Neural cell (in vitro differentiated cells): ENCODE data around the gene TAF10. TPM values are rescaled to one million over a fixed set of nuclear protein-coding genes. Genes with fewer than 3 reads are reported as not detected.

Experiments
- H2AFZ ChIP-seq: fragments of 200-600, 300-800 bp; sonication (generic), shearing (Covaris generic); 2 replicates; pipeline ENCODE4 v1.6.0; 2014; ENCODE audit warnings: low read depth, mild to moderate bottlenecking, antibody characterized with exemption, low read length, moderate library complexity
- H3F3A ChIP-seq: fragments of 200-600 bp; shearing (Covaris generic); 2 replicates; pipeline ENCODE4 v1.6.1; 2016; ENCODE audit warnings: mild to moderate bottlenecking, moderate library complexity, mixed read lengths, antibody characterized with exemption, low read length; ENCODE audit not compliant: insufficient read depth, poor library complexity, severe bottlenecking
- H3K27ac ChIP-seq: fragments of 200-600, 300-800 bp; sonication (generic), shearing (Covaris generic); 2 replicates; pipeline ENCODE4 v1.5.1; 2014; ENCODE audit warnings: mild to moderate bottlenecking, low read length, moderate library complexity
- H3K27me3 ChIP-seq: fragments of 300-800, 200-600 bp; sonication (generic), shearing (Covaris generic); 2 replicates; pipeline ENCODE4 v1.6.0; 2014; ENCODE audit warnings: mild to moderate bottlenecking, low read depth, low read length, moderate library complexity; ENCODE audit not compliant: insufficient read depth
- H3K36me3 ChIP-seq: fragments of 300-800, 200-600 bp; sonication (generic), shearing (Covaris generic); 2 replicates; pipeline ENCODE4 v1.5.1; 2014; ENCODE audit warnings: mild to moderate bottlenecking, antibody characterized with exemption, low read length, moderate library complexity; ENCODE audit not compliant: insufficient read depth
- H3K4me2 ChIP-seq: fragments of 300-800, 200-600 bp; sonication (generic), shearing (Covaris generic); 2 replicates; pipeline ENCODE4 v1.6.0; 2014; ENCODE audit warnings: mild to moderate bottlenecking, low read length
- H3K4me3 ChIP-seq: fragments of 300-800, 200-600 bp; sonication (generic), shearing (Covaris generic); 2 replicates; pipeline ENCODE4 v1.5.1; 2014; ENCODE audit warnings: mild to moderate bottlenecking, low read length, moderate library complexity
- H3K79me2 ChIP-seq: fragments of 200-600 bp; shearing (Covaris generic); replicated peaks from 2 replicates; pipeline ENCODE4 v1.6.0; 2014; ENCODE audit warnings: mild to moderate bottlenecking, low read length, moderate library complexity; ENCODE audit not compliant: insufficient read depth
- H3K9ac ChIP-seq: fragments of 300-800, 200-600 bp; sonication (generic), shearing (Covaris generic); 2 replicates; pipeline ENCODE4 v1.6.1; 2016; ENCODE audit warnings: mild to moderate bottlenecking, low read length, mixed read lengths
- H3K9me2 ChIP-seq: fragments of 200-600 bp; shearing (Covaris generic); 2 replicates; pipeline ENCODE4 v1.6.1; 2016; ENCODE audit warnings: mild to moderate bottlenecking, low read length, mixed read lengths; ENCODE audit not compliant: insufficient read depth
- H3K9me3 ChIP-seq: fragments of 200-600, 300-800 bp; sonication (generic), shearing (Covaris generic); 2 replicates; pipeline ENCODE4 v1.6.1; 2016; ENCODE audit warnings: mild to moderate bottlenecking, mixed run types, low read length, moderate library complexity, mixed read lengths
- H4K20me1 ChIP-seq: fragments of 200-600 bp; shearing (Covaris generic); 2 replicates; pipeline ENCODE4 v1.6.1; 2016; ENCODE audit warnings: mild to moderate bottlenecking, mixed run types; ENCODE audit not compliant: insufficient read depth
- CTCF ChIP-seq: fragments of 450-650 bp; IDR thresholded peaks from 2 replicates; pipeline ENCODE4 v1.5.1; 2014; ENCODE audit warnings: antibody characterized with exemption, mild to moderate bottlenecking, moderate library complexity; ENCODE audit not compliant: poor library complexity, severe bottlenecking
- EP300 ChIP-seq: fragments of 450-650 bp; conservative IDR thresholded peaks from 2 replicates; pipeline ENCODE4 v1.6.1; 2014; ENCODE audit warnings: antibody characterized with exemption, mild to moderate bottlenecking, moderate library complexity; ENCODE audit not compliant: poor library complexity, severe bottlenecking
- EZH2 ChIP-seq: fragments of 200-600, 300-800 bp; shearing (Covaris generic), sonication (generic); IDR thresholded peaks from 2 replicates; pipeline ENCODE4 v1.6.1; 2014; ENCODE audit warnings: antibody characterized with exemption, low read length, borderline replicate concordance, mild to moderate bottlenecking; ENCODE audit not compliant: insufficient read depth, poor library complexity, severe bottlenecking
- MXI1 ChIP-seq: fragments of 450-650 bp; conservative IDR thresholded peaks from 2 replicates; pipeline ENCODE4 v1.6.1; 2014; ENCODE audit warnings: antibody characterized with exemption, mild to moderate bottlenecking; ENCODE audit not compliant: poor library complexity, severe bottlenecking
- POLR2AphosphoS5 ChIP-seq: IDR thresholded peaks from 2 replicates; pipeline ENCODE4 v1.6.1; 2012
- RAD21 ChIP-seq: fragments of 450-650 bp; conservative IDR thresholded peaks from 2 replicates; pipeline ENCODE4 v1.6.1; 2014; ENCODE audit warnings: antibody characterized with exemption, mild to moderate bottlenecking, moderate library complexity
- REST ChIP-seq: IDR thresholded peaks from 2 replicates; pipeline ENCODE4 v1.6.1; 2012; ENCODE audit warnings: borderline replicate concordance
- SMC3 ChIP-seq: fragments of 450-650 bp; conservative IDR thresholded peaks from 2 replicates; pipeline ENCODE4 v1.6.1; 2014; ENCODE audit warnings: antibody characterized with exemption, mild to moderate bottlenecking, moderate library complexity; ENCODE audit not compliant: poor library complexity
- TAF1 ChIP-seq: IDR thresholded peaks from 2 replicates; pipeline ENCODE4 v1.6.1; 2012; ENCODE audit warnings: low read depth
- polyA plus RNA-seq: library from polyadenylated mRNA; depleted of rRNA; stranded (reverse); fragments of >200 nt; gene quantifications from 2 replicates; pipeline ENCODE4 v1.2.3, GENCODE V29; 2014

The TAF10 gene
- polyA plus RNA-seq, 1 donor from 2014 or later: 39.7 TPM

- Histone ChIP-seq H3K27me3 (no peaks in the 10 kb centered on the region), H3K9me3 (no peaks in the 10 kb centered on the region), H3K79me2 (no peaks in the 10 kb centered on the region), H3K9ac (no peak overlapping the region), H3K27ac (no peak overlapping the region), H4K20me1 (no peaks in the 10 kb centered on the region), H3F3A (no peaks in the 10 kb centered on the region), H2AFZ (no peak overlapping the region), H3K9me2 (no peaks in the 10 kb centered on the region), H3K4me3 (no peak overlapping the region), H3K4me2 (no peak overlapping the region), H3K36me3 (no peaks in the 10 kb centered on the region)
- TF ChIP-seq REST (no peak), POLR2AphosphoS5 (no peak), SMC3 (no peak), CTCF (no peak), TAF1 (no peak), EP300 (no peak), MXI1 (no peak), EZH2 (no peak), RAD21 (no peak)
Observed at GRCh38 chr11:6568191-6568918, 43.7 kb downstream of the TAF10 start.

GRCh38 chr11:6567371-6567745 is 44.7 kb downstream of the TAF10 start:
- Histone ChIP-seq H3F3A (no peaks in the 10 kb centered on the region), H3K9me3 (no peaks in the 10 kb centered on the region), H2AFZ (no peak overlapping the region), H3K4me3 (no peak overlapping the region), H3K27ac (no peak overlapping the region), H3K4me2 (no peak overlapping the region), H4K20me1 (no peaks in the 10 kb centered on the region), H3K9ac (no peak overlapping the region), H3K79me2 (no peaks in the 10 kb centered on the region), H3K27me3 (no peaks in the 10 kb centered on the region), H3K9me2 (no peaks in the 10 kb centered on the region), H3K36me3 (no peaks in the 10 kb centered on the region)
- no peak for TF ChIP-seq EZH2
- no peak for TF ChIP-seq REST
- no peak for TF ChIP-seq RAD21
- TF ChIP-seq TAF1: no peak
- TF ChIP-seq EP300: no peak
- no peak for TF ChIP-seq MXI1
- TF ChIP-seq SMC3: no peak
- no peak for TF ChIP-seq POLR2AphosphoS5
- TF ChIP-seq CTCF: no peak
